PC-9 (cell line): ENCODE results near the gene LRG1. TPM values are rescaled to one million over a fixed set of nuclear protein-coding genes. Genes with fewer than 3 reads are reported as not detected.

Experiments used
- BruUV-seq: library from RNA; stranded (reverse); fragments of 400-500 nt; replicated peaks from 2 replicates; lab custom pipeline; 2021; lab: Mats Ljungman, UMichigan
- CTCF ChIA-PET: fragments of 300-600 bp; sonication (Branson Sonifier 250); formaldehyde crosslinking; loops from one replicate; lab custom pipeline; 2022; ENCODE audit warnings: antibody characterized with exemption; lab: Charles Lee
- POLR2A ChIA-PET: fragments of 300-600 bp; sonication (Branson Sonifier 250); formaldehyde crosslinking; loops from one replicate; lab custom pipeline; 2022; ENCODE audit warnings: antibody characterized with exemption; ENCODE audit not compliant: unreplicated experiment; lab: Charles Lee
- DNase-seq, 2 experiments: peaks; one replicate each; pipeline versions ENCODE4 v3.0.0 to v3.0.0-alpha.2; 2015 to 2022; ENCODE audit warnings: mixed read lengths in 1 of 2
- H2AFZ ChIP-seq: fragments of 200-600 bp; sonication (generic); 2 replicates; pipeline ENCODE4 v1.8.1; 2017; ENCODE audit warnings: antibody characterized with exemption
- H3F3A ChIP-seq: fragments of 200-600 bp; sonication (generic); 2 replicates; pipeline ENCODE4 v1.8.1; 2017; ENCODE audit warnings: antibody characterized with exemption, mild to moderate bottlenecking, low read depth; ENCODE audit not compliant: insufficient read depth
- H3K27ac ChIP-seq: fragments of 200-600 bp; sonication (generic); 2 replicates; pipeline ENCODE4 v1.6.1; 2016; ENCODE audit warnings: mixed run types
- H3K27me3 ChIP-seq: fragments of 200-600 bp; sonication (generic); 2 replicates; pipeline ENCODE4 v1.6.1; 2016; ENCODE audit warnings: low read depth, mixed run types; ENCODE audit not compliant: insufficient read depth
- H3K36me3 ChIP-seq: fragments of 200-600 bp; sonication (generic); 2 replicates; pipeline ENCODE4 v1.6.1; 2016; ENCODE audit warnings: low read depth, mixed run types
- H3K4me1 ChIP-seq: fragments of 200-600 bp; sonication (generic); replicated peaks from 2 replicates; pipeline ENCODE4 v1.6.1; 2016; ENCODE audit warnings: mixed run types; ENCODE audit not compliant: insufficient read depth
- H3K4me2 ChIP-seq: fragments of 200-600 bp; sonication (generic); 2 replicates; pipeline ENCODE4 v1.6.1; 2017; ENCODE audit warnings: mixed run types
- H3K4me3 ChIP-seq: fragments of 200-600 bp; sonication (generic); 2 replicates; pipeline ENCODE4 v1.6.1; 2016; ENCODE audit warnings: mixed run types
- H3K79me2 ChIP-seq: fragments of 200-600 bp; sonication (generic); 2 replicates; pipeline ENCODE4 v1.6.1; 2017; ENCODE audit warnings: low read depth, mixed run types
- H3K9me2 ChIP-seq: fragments of 200-600 bp; sonication (generic); 2 replicates; pipeline ENCODE4 v1.8.1; 2017; ENCODE audit warnings: mild to moderate bottlenecking; ENCODE audit not compliant: insufficient read depth
- H3K9me3 ChIP-seq: fragments of 200-600 bp; sonication (generic); 2 replicates; pipeline ENCODE4 v1.8.1; 2016; ENCODE audit warnings: low read depth; ENCODE audit not compliant: insufficient read depth
- H4K20me1 ChIP-seq: fragments of 200-600 bp; sonication (generic); 2 replicates; pipeline ENCODE4 v1.8.1; 2017; ENCODE audit not compliant: insufficient read depth
- CTCF ChIP-seq: fragments of 200-600 bp; sonication (generic); conservative IDR thresholded peaks from 2 replicates; pipeline ENCODE4 v1.6.1; 2017; ENCODE audit warnings: mixed run types, antibody characterized with exemption, mild to moderate bottlenecking, moderate library complexity
- EZH2 ChIP-seq: fragments of 200-600 bp; sonication (generic); IDR thresholded peaks from 2 replicates; pipeline ENCODE4 v1.8.0; 2017; ENCODE audit warnings: antibody characterized with exemption, low read depth
- intact Hi-C: fragments of 100-400 bp; cut with micrococcal nuclease; formaldehyde crosslinking; loops from one replicate; pipeline ENCODE4 v1.10.0; 2022; ENCODE audit not compliant: unreplicated experiment
- total RNA-seq: library from RNA; stranded (reverse); gene quantifications from 2 replicates; pipeline ENCODE4 v1.2.3, GENCODE V29; 2021

Gene LRG1
- total RNA-seq, 1 experiment from 2014 or later = 25.6 TPM

DNA sequence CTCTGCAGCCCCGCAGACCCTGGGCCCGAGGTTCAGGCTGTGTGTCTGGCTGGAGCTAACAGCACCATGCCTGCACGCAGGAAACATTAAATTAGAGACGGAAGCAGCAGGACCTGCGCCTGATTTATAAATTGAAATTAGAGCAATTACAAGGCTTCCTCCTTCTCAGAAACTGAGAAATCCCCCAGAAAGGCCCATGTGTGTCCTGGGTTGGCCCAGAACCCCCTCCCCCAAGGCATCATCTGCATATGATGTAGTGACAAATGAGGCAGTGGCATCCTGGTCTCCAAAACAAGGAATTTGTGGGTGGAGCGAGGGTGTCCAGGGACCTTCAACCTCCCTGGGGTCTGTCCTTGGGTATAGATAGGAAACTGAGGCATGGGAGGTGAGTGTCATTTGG, 46.9 kb upstream of the LRG1 start:
- no TSS peak for BruUV-seq
- Histone ChIP-seq H3K36me3 (no peaks in the 10 kb centered on the region), H3K27ac (no peak overlapping the region), H3K27me3 (peaks cover 12% of the 10 kb centered on the region), H3K4me1 (no peaks in the 10 kb centered on the region), H3K9me2 (no peaks in the 10 kb centered on the region), H2AFZ (no peak overlapping the region), H3K4me3 (no peak overlapping the region), H3K79me2 (no peaks in the 10 kb centered on the region), H3K4me2 (no peak overlapping the region), H4K20me1 (no peaks in the 10 kb centered on the region), H3K9me3 (no peaks in the 10 kb centered on the region), H3F3A (peaks cover 8% of the 10 kb centered on the region; the same call in 1 of the 2 replicates)
- POLR2A ChIA-PET = no interaction called here
- DNase-seq = no peak
- no peak for TF ChIP-seq EZH2
- TF ChIP-seq CTCF = no peak
- CTCF ChIA-PET = no interaction called here
- intact Hi-C loops = no loop called here

DNA sequence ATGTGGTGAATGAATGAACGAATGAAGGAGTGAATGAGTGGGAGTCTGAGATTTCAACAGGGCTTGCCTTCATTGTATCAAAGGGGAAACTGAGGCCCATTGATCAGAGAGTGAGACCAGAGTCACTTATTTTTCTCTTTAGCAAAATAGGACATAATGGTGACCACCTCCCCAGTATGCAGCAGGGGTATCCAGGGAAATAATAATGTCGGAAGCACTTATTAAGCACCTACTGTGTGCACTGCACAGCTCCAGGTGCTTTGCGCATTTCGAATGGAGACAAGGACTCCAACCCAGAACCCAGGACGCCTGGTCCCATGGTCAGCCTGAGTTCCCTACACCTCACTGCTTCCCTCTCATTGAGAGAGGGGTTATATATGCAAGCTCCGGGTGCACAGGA, 46.4 kb upstream of the LRG1 start:
- peaks cover 8% of the 10 kb centered on the region; the same call in 1 of the 2 replicates for H3F3A ChIP-seq
- H3K79me2 ChIP-seq = no peaks in the 10 kb centered on the region
- TF ChIP-seq EZH2 (no peak), CTCF (no peak)
- no peaks in the 10 kb centered on the region for H3K9me3 ChIP-seq
- H3K4me2 ChIP-seq = no peak overlapping the region
- DNase-seq = no peak
- intact Hi-C loops = no loop called here
- H3K9me2 ChIP-seq = no peaks in the 10 kb centered on the region
- no peaks in the 10 kb centered on the region for H4K20me1 ChIP-seq
- ChIA-PET POLR2A (no interaction called here), CTCF (no interaction called here)
- H3K27ac ChIP-seq = no peak overlapping the region
- peaks cover 10% of the 10 kb centered on the region for H3K27me3 ChIP-seq
- no peak overlapping the region for H3K4me3 ChIP-seq
- H2AFZ ChIP-seq = no peak overlapping the region
- no TSS peak for BruUV-seq
- H3K36me3 ChIP-seq = no peaks in the 10 kb centered on the region
- no peaks in the 10 kb centered on the region for H3K4me1 ChIP-seq

- Histone ChIP-seq H3K27ac (no peak overlapping the region), H3K4me2 (no peak overlapping the region), H2AFZ (no peak overlapping the region), H3K79me2 (no peaks in the 10 kb centered on the region), H3K4me3 (no peak overlapping the region), H3K4me1 (no peaks in the 10 kb centered on the region), H3K36me3 (no peaks in the 10 kb centered on the region), H4K20me1 (no peaks in the 10 kb centered on the region), H3F3A (peaks cover 8% of the 10 kb centered on the region; the same call in 1 of the 2 replicates), H3K27me3 (peaks cover 9% of the 10 kb centered on the region), H3K9me2 (no peaks in the 10 kb centered on the region), H3K9me3 (no peaks in the 10 kb centered on the region)
- intact Hi-C loops = no loop called here
- ChIA-PET POLR2A (no interaction called here), CTCF (no interaction called here)
- BruUV-seq = no TSS peak
- DNase-seq = no peak
- TF ChIP-seq EZH2 (no peak), CTCF (no peak)
Measured at GRCh38 chr19:4585556-4585955, 45.7 kb upstream of the LRG1 start.
